Measurements from ENCODE around the gene DSC1.
"Not testable (repeated sequence)": the region's sequence is repeated elsewhere in the genome, so short reads cannot be mapped to it uniquely, and the experiment has no call there.

The DSC1 gene

GRCh38 chr18:31162825-31163435, at the start of gene DSC1:
Gene DSC1 (minus strand): TSS chr18:31162856. CDS start chr18:31162594, 262 bp downstream.
- no peak for DNase-seq

GRCh38 chr18:31211047-31211446, 48.4 kb upstream of the DSC1 start:
- DNase-seq: no peak

DNA sequence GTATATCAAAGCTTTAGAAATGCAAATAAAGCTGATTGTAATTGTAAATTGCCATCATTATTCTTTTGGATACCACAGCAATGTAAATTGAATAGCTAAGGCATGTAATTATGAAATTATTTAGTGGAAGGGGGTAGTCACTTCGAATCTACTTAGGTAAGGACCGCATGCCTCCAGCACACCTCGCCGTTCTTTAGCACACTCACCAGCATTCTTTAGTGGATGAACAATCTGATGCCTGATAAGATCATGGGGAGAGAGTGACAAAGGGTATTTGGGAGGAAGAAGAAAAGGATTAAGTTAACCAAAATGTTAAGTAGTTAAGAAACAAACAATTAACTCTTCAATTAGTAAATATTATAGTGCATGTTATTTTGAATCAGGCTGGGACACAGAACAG, 46.4 kb upstream of the DSC1 start:
- DNase-seq: no peak

DNA sequence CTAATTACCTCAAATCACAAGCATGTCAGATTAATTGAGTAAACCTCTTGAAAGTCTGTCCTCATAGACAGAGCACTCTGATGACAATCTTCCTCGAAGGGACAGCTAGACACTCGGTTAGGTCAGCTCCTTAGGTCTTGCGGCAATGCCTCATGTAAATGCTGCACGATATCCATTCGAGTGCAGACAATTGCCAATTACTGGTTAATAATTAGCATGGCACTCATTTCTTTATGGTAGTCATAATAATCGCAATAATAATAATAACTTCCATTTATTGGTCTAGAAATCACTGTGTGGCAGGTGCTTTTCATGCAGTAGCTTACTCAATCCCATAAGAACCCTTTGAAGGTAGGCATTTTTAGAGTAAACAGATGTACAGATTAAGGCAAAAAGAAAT, 44.7 kb upstream of the DSC1 start:
- no peak for DNase-seq

DNA sequence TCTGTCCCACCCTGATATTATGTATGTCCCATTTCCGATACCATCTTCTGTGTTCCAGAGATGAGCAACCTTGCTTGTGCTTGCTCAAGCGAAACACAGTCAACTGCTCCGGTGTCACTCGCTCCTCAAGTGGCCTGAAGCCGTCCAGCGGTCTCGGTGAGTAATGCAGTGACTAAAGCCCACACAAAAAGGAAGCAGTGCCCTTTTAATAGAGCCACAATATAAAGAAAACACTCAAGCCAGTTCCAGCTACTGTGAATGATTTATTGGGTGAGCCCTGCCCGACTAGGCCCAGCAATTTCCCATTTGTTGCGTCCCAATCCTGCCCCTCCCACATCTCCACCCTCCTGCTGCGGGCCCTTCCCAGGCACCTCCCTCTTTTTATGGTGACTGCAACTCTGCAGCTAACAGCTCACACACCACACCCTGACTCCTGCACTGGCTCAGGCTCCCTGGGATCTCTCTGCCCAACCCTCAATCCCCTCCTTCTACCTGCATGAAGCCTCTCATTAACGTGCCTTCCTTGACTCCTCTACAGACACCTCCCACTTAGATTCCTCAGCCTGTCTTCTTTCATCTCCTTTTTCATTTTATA, 44.2 kb upstream of the DSC1 start:
- no peak for DNase-seq

DNA sequence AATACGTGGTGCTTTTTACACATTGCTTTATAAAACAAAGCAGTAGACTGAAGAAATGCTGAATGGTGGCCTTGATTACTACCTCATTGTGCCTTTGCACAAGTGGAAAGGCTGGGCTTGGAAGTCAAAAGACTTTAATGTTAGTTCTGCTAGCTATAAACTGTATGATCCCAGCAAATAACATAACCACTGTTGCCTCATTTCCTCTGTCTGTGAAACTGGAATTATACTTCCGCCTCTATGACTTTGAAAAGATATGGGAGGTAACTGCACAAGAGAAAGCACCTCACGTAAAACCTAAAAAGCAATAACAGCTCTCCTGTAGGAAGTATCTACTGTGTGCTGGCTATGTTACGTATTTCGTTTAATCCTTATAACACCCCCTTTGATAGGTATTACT, 43.4 kb upstream of the DSC1 start:
- no peak for DNase-seq

GRCh38 chr18:31205273-31205672, 42.6 kb upstream of the DSC1 start:
- DNase-seq: no peak

DNA sequence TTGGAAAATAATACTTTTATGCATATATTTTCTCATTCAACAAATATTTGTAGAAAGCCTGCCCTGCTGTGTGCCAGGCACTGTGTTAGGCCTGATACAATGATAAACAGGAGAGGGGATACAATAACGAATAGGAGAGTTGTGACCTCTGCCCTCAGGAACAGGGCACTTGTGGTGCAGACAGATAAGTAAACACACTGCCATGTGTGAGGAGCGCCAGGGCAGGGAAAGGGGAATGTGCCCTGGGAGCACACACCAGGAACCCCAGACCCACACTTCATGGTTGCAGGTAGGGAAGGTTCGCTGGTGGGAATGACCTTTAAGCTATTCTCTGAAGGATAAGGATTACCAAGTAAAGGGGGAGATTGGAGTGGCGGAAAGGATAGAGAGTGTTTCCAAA, 42.2 kb upstream of the DSC1 start:
- no peak for DNase-seq

DNA sequence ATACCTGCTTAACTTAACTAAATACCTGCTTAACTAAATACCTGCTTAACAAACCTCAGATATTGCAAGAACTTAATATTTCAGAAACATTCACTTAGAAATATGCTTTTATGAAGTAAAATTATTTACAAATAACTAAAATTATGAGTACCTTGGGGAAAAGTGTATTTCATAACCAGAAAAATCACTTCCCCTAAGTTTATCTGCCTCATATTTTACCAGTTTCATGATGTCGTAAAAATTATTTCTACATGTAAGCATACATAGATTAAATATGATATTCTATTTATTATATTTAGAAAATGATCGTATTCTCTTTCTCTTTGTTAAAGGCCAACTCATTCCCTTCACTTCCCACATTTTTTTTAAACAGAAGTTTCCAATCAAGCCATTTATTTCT, 41.5 kb upstream of the DSC1 start:
- DNase-seq: no peak

DNA sequence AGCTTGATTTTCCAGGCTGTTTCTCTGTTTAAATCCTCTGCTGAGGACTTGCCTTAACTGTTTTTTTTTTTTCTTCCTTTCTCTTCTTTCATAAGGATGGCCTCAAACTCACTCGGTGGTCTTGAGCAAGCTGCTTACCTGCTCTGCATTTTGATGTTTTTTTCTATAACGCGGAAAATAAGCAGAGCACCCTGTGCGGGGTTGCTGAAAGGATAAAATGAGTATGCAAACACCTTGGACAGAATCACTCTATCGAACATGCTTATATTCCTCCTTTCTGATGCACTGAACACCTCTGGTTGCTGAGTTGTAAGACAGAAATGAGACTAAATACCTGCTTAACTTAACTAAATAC, 41.1 kb upstream of the DSC1 start:
- DNase-seq: no peak

GRCh38 chr18:31203096-31203793, 40.6 kb upstream of the DSC1 start:
- DNase-seq: no peak

- DNase-seq: no peak
Measured at GRCh38 chr18:31199190-31199769, 36.6 kb upstream of the DSC1 start.

- no peak for DNase-seq
Measured at GRCh38 chr18:31197676-31198075, 35.0 kb upstream of the DSC1 start.

DNA sequence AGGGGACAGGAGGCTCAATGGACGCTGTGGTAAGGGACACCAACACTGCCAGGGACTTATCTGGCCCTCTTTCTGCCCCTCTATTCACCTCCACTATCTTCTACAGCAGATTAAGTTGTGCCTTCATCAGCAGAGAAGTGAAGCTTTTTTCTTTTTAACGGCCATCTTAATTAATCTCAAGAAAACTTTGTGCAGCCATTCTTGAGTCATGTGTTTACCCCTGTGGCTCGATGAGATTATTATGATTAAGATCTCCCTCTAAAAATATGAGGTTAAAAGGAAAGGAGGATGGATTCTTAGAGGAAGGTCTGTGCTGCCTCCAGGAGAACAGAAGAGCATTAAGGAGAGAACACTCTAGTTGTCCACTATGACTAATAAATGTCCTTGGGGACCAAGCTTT, 32.4 kb upstream of the DSC1 start:
- DNase-seq: no peak

DNA sequence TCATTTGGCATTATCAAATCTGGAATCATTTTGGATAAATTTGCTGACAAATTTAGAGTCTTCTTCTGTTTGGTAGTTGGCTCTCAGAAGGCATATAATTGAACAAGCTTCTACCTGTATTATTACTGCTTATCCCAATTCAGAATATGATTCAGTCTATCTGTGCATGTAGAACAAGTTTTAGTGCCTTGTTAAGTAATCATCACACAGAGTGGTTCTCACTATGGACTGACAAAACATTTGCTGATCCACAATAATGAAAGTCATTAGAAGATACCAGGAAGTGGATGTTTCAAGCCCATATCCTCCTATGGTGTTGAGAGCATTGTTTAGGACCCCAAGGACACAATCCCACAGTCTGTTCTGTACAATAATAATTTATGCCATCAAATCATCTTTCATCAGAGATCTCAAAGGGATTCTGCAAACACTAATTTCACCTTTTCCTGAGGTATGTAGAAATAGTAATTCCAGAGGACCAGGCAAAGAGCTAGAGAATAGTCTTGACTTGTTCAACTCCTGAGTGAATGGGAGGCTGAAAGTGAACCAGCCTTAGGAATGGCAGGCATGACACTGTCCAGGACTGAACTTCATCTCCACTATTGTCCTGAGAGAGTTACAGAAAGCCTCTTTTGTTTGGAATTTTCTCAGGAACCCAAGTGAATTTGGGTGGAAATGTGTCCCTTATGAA, 29.6 kb upstream of the DSC1 start:
- DNase-seq: no peak

DNA sequence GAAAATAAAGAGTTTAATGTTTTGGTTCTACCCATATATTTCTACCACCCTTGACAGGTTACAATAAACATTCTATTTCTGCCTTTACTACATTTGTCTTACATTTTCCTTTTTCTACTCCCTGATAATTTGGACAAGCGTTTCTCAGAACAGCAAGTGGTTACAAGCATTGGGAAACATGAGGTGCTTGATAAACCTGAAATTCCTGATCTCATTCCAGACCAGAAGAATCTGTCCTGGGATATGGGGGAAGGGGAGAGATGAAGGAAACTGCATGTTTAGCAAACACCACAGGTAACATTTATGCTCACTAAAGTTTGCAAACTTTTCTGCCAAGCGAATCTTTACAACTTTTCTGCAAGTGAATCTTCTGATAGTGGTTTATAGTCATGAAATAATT, 28.3 kb upstream of the DSC1 start:
- no peak for DNase-seq

DNA sequence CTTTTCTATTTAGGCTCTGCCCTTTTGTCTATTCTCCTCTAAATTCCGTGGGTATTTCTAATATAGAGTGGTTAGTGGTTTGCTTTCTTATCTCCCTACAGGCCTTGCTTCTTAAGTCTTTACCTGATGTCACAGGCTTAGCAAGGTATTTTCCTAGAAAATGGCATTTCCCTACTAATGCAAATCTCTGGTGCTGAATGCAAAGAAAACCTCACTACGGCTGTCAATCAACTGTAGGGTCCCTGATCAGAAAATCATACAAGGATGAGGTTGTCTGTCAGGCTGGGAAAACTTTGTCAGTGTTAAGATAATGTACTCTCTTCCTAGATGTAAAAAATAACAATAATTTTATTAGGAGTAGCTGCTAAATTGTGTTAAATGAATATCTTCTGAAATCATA, 27.1 kb upstream of the DSC1 start:
- no peak for DNase-seq

DNA sequence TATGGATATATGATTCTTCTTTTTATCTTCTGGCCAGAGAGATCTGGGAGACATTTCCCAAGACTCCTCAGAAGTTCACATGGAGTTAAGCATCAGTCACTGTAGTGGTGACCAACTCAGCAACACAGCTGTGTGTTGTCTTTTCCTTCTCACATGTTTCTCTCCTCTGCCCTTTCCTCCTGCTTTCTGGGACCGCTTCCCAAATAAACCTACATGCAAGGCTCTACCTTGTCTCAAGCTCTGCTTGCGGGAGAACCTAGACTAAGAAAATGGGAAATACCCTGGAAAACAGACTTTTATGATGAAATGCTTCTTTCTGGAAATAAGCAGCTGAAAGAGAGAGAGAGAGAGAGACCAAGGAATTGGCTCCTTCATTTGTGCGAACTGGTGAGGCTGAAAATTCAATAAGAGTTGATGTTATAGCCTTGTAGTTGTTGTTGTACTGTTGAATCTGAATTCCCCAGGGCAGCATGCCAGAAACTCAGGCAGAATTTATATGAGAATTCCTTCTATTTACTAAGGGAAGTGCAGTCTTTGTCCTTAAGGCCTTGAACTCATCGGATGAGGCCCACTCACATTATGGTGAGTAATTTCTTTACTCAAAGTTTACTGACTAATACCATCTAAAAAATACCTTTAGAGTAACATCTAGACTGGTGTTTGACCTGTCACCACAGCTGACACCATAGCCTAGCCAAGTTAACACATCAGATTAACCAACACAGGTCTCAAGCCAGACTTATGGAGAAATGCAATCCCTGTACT, 22.7 kb upstream of the DSC1 start:
- DNase-seq: no peak

DNA sequence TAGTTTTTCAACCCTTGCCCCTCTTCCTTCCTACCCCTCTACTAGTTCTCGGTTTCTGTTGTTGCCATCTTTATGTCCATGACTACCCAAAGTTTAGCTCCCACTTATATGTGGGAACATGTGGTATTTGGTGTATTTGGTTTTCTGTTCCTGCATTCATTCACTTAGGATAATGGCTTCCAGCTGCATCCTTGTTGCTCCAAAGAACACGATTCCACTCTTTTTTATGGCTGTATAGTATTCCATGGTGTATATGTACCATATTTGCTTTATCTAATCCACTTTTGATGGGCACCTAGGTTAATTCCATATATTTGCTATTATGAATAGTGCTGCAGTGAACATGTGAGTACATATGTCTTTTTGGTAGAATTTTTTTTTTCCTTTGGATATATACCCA, 20.6 kb upstream of the DSC1 start:
- no peak for DNase-seq

DNA sequence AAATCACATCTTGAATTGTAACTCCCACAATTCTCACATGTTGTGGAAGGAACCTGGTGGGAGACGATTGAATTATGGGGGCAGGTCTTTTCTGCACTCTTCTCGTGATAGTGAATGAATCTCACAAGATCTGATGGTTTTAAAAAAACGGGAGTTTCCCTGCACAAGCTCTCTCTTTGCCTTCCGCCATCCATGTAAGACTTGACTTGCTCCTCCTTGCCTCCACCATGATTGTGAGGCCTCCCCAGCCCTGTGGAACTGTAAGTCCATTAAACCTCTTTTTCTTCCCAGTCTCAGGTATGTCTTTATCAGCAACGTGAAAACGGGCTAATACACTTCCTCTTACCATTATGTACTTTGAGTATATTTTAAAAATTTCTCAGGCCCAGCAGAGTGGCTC, 14.7 kb upstream of the DSC1 start:
- not testable (repeated sequence) for DNase-seq

DNA sequence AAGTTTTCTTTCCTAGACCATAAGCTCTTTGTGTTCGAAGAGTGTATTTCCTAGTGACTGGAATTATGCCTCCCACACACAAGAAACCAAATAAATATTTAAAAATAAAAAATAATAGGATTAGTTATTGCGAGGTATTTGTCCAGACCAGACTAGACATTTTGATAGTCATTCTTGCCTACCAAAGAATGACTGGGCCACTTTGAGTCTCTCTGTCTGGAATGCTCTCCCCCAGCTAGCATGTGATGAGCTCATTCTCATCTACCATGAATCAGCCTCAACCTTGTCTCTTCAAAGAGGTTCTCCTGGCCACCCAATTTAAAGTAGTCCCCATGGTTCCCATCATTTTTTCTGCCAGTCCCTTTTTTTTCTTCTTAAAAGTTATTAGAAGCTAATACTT, 13.9 kb upstream of the DSC1 start:
- no peak for DNase-seq

GRCh38 chr18:31171144-31171839, 8.6 kb upstream of the DSC1 start:
- no peak for DNase-seq

All from stimulated activated CD4-positive, alpha-beta T cell treated with anti-CD3 and anti-CD28 coated beads, Interleukin-1b, Interleukin-23, amount 100 ng/mL, for 48 hours (primary cell).